GM12873 (cell line): ENCODE measurements around the gene SURF2.

Source experiments
- TF ChIP-seq, protein P1 (sequence below): IDR thresholded peaks from 2 replicates; pipeline ENCODE4 v1.5.1; 2012; ENCODE audit warnings: low read depth, mild to moderate bottlenecking, moderate library complexity, low read length, control low read depth; ENCODE audit not compliant: insufficient read depth; ENCODE audit errors: missing control alignments

The SURF2 gene

DNA sequence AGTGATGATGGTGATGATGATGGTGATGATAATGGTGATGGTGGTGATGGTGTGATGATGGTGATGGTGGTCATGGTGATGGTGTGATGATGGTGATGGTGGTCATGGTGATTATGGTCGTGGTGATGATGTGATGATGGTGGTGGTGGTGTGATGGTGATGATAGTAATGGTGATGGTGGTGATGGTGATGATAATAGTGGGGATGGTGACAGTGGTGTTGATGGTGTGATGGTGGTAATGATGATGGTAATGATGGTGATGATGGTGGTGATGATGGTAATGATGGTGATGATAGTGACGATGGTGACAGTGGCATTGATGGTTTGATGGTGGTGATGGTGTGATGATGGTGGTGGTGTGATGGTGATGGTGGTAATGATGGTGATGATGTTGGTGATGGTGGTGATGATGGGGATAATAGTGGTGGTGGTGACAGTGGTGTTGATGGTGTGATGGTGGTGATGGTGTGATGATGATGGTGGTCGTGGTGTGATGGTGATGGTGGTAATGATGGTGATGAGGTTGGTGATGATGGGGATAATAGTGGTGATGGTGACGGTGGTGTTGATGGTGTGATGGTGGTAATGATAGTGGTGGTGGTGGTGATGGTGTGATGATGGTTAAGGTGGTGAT is 26.3 kb downstream of the SURF2 start:
- TF ChIP-seq, protein P1, sequence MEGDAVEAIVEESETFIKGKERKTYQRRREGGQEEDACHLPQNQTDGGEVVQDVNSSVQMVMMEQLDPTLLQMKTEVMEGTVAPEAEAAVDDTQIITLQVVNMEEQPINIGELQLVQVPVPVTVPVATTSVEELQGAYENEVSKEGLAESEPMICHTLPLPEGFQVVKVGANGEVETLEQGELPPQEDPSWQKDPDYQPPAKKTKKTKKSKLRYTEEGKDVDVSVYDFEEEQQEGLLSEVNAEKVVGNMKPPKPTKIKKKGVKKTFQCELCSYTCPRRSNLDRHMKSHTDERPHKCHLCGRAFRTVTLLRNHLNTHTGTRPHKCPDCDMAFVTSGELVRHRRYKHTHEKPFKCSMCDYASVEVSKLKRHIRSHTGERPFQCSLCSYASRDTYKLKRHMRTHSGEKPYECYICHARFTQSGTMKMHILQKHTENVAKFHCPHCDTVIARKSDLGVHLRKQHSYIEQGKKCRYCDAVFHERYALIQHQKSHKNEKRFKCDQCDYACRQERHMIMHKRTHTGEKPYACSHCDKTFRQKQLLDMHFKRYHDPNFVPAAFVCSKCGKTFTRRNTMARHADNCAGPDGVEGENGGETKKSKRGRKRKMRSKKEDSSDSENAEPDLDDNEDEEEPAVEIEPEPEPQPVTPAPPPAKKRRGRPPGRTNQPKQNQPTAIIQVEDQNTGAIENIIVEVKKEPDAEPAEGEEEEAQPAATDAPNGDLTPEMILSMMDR: no peak

DNA sequence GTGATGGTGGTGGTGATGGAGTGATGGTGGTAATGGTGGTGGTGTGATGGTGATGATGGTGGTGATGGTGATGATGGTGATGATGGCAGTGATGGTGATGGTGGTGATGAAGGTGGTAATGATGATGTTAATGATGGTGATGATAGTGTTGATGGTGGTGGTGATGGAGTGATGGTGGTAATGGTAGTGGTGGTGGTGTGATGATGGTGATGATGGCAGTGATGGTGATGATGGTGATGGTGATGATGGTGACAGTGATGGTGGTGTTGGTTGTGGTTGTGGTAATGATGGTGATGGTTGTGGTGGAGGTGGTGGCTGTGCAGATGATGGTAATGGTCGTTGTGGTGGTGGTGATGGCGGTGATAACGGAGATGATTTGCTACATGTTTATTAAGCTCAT is 27.1 kb downstream of the SURF2 start:
- TF ChIP-seq, protein P1: no peak

GRCh38 chr9:133384736-133385321 is 28.5 kb downstream of the SURF2 start:
- TF ChIP-seq, protein P1: no peak

- TF ChIP-seq, protein P1: no peak
Measured at GRCh38 chr9:133385452-133385851, 29.1 kb downstream of the SURF2 start.

DNA sequence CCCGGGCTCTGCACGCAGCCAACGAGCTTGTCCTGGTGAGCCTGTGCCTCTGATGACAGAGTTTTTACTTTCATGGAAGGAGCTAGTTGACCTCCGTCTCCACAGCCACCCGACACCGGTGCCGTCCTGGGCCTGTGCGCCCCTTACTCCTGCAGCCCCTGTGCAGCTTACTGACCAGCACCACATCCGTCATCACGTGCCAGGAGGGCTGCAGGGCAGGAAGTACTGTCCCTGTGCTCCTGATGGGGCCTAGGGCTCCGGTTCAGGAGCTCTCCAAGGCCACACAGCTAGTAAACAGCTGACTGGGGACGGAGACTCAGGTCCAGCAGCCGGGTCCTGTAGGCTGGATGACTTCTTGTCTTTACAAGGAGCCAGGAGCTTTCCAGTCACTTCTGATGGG is 30.0 kb downstream of the SURF2 start:
- TF ChIP-seq, protein P1: no peak

GRCh38 chr9:133387680-133388079 is 31.3 kb downstream of the SURF2 start:
- TF ChIP-seq, protein P1: no peak

GRCh38 chr9:133389025-133389557 is 32.7 kb downstream of the SURF2 start:
- TF ChIP-seq, protein P1: no peak
